ENCODE data around the gene IRF5. TPM values are rescaled to one million over a fixed set of nuclear protein-coding genes. Genes with fewer than 3 reads are reported as not detected.
A peak's percentile ranks its signal among the peaks of the same experiment; 100 is the strongest.

Gene IRF5
- total RNA-seq, 1 experiment from 2014 or later, result not detected

DNA sequence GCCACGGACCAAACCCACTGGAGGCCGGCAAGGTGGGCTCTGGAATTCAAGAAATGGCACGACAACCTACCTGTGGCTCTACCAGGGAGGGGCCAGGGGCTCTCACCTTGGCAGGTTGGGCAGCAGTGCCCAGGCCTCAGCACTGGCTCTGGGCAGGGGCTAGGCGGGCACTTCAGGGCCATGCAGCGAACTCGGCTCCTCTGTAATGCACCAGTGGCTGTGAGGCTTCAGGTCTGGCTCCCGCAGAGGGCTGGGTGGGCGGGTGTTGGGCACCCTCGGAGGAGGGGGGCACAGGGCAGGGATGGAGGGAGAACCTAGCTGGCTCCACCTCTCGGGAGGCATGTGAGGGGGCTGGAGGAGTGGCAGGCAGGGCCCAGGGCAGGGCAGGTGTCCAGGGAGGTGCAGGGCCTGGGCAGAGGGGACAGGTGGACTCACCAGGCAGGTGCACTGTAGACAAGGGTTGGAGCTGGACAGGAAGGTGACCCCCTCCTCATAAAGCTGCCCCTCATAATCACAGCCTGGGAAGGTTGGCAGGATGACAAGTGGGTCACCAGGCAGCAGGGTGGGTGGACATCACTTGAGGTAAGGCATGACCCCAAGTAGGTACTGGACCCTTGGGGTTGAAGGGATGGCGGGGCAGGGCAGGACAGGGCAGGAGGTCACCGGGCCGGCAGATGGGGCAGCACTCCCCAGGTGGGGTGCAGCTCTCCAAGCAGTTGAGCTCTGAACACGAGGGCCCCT lies 33.9 kb upstream of the IRF5 start:
- Histone ChIP-seq H3K9me3 (ENCODE audit: low read depth, low read length, poor library complexity, severe bottlenecking) (peaks cover 6% of the 10 kb centered on the region), H3K4me3 (ENCODE audit: low read depth, low read length, poor library complexity, severe bottlenecking) (no peak overlapping the region), H3K4me1 (ENCODE audit: insufficient read depth, low read length, poor library complexity, severe bottlenecking) (no peaks in the 10 kb centered on the region), H3K27ac (ENCODE audit: low read depth, low read length, poor library complexity, severe bottlenecking) (no peak overlapping the region), H3K27me3 (replicated peaks; ENCODE audit: insufficient read depth, low read depth, low read length, poor library complexity) (no peaks in the 10 kb centered on the region), H3K36me3 (ENCODE audit: insufficient read depth, low read length, poor library complexity, severe bottlenecking) (no peaks in the 10 kb centered on the region)
- no peak for DNase-seq (ENCODE audit: low spot score)
- ChIA-PET POLR2A (ENCODE audit: low non-redundant PET) (no interaction called here), CTCF (no interaction called here)
- no TSS peak for BruUV-seq (replicated peaks)
- intact Hi-C loops (cut with micrococcal nuclease; ENCODE audit: unreplicated experiment), result loop anchor here (1.0 kb wide), 1 partner anchor 188 kb away; no protein-coding TSS in a partner anchor
- TF ChIP-seq CTCF (conservative IDR thresholded peaks at IDR 0.05; ENCODE audit: low read depth, low read length), result no peak
- TF ChIP-seq EZH2 (IDR thresholded peaks at IDR 0.05; ENCODE audit: borderline replicate concordance, low read depth, low read length, poor library complexity, severe bottlenecking), result no peak

DNA sequence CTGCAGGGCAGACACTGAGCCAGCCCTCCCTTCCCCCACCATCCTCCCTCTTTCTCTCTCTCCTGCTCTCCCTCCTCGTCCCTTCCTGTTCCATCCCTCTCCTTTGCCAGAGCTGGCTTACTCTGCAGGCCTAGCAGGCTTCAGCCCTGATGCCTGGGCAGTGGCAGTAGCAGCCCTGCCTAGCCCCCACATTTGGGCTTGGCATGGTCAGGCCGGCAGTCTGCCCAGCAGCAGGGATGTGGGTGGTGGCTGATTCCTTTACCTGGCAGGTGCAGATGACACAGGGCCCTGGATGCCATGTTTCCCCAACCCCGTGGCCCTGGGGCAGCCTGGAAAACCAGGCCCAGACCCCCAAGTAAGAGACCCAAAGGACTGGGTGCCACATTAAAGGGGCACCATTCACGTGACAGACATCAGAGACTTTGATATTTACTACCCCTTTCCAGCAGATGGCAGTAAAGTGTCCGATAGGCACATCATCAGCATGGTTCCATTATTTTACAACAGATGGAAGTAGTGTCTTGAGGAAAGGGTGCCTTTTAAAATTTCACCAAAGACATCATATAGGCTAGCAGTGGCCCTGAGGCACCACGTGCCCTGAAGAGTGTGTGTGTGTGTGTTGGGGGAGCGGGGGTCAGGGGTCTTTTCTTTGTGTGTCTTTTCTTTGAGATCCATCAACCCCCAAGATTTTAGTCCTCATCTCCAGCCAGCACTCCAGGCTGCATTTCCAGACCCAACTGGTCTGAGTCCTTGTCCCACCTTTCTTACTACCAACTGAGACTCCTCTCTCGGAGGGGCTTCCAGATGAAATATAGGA lies 33.1 kb upstream of the IRF5 start:
- intact Hi-C loops (cut with micrococcal nuclease; ENCODE audit: unreplicated experiment), result loop anchor here (1.0 kb wide), 1 partner anchor 187 kb away; no protein-coding TSS in a partner anchor
- Histone ChIP-seq H3K27ac (ENCODE audit: low read depth, low read length, poor library complexity, severe bottlenecking) (no peak overlapping the region), H3K9me3 (ENCODE audit: low read depth, low read length, poor library complexity, severe bottlenecking) (no peaks in the 10 kb centered on the region), H3K4me1 (ENCODE audit: insufficient read depth, low read length, poor library complexity, severe bottlenecking) (no peaks in the 10 kb centered on the region), H3K4me3 (ENCODE audit: low read depth, low read length, poor library complexity, severe bottlenecking) (no peak overlapping the region), H3K27me3 (replicated peaks; ENCODE audit: insufficient read depth, low read depth, low read length, poor library complexity) (no peaks in the 10 kb centered on the region), H3K36me3 (ENCODE audit: insufficient read depth, low read length, poor library complexity, severe bottlenecking) (no peaks in the 10 kb centered on the region)
- peak; percentile 72 for TF ChIP-seq CTCF (conservative IDR thresholded peaks at IDR 0.05; ENCODE audit: low read depth, low read length)
- TF ChIP-seq EZH2 (IDR thresholded peaks at IDR 0.05; ENCODE audit: borderline replicate concordance, low read depth, low read length, poor library complexity, severe bottlenecking), result no peak
- BruUV-seq (replicated peaks), result no TSS peak
- CTCF ChIA-PET, result no interaction called here
- peak; percentile 76 for DNase-seq (ENCODE audit: low spot score)
- POLR2A ChIA-PET (ENCODE audit: low non-redundant PET), result no interaction called here

DNA sequence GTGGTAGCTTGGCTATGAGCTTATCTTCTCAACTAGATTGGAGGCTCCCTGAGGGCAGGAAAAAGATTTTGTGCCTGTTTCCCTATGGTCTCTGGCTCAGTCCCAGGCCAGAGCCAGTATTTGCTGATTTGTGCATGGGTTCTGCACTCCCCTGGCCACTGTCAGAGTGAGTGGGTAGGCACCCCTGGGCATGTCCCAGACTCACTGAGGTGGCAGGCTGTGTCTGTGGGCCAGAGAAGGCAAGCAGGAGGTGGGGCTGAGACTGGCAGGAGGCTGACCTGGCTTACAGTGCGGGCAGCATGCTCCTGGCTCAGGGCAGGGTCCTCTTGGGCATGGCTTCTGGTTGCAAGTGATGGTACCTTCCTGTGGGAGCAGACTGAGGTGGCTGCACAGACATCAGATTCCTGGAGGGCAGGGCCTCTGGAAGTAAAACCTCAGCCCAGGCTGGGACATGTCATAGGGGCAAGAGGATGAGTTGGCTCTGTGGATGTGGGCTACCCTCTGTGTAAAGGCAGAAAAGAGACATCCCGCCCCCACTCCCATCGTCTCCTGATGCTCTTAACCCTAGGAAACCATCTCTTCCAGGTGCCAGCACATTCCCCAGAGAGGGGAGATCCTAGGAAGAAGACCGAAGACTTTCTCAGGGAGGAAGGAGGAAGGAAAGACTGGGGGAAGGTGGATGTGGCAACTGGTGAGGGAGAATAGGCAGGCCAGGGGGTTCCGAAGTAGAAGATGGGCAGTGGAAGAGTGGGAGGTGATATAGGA lies 31.5 kb upstream of the IRF5 start:
- H3K4me3 ChIP-seq (ENCODE audit: low read depth, low read length, poor library complexity, severe bottlenecking), result no peak overlapping the region

More for the DNA sequence above, 31.5 kb upstream of the IRF5 start:
- intact Hi-C loops (cut with micrococcal nuclease; ENCODE audit: unreplicated experiment), result no loop called here
- Histone ChIP-seq H3K36me3 (ENCODE audit: insufficient read depth, low read length, poor library complexity, severe bottlenecking) (no peaks in the 10 kb centered on the region), H3K9me3 (ENCODE audit: low read depth, low read length, poor library complexity, severe bottlenecking) (no peaks in the 10 kb centered on the region), H3K27ac (ENCODE audit: low read depth, low read length, poor library complexity, severe bottlenecking) (no peak overlapping the region), H3K4me1 (ENCODE audit: insufficient read depth, low read length, poor library complexity, severe bottlenecking) (no peaks in the 10 kb centered on the region), H3K27me3 (replicated peaks; ENCODE audit: insufficient read depth, low read depth, low read length, poor library complexity) (no peaks in the 10 kb centered on the region)
- ChIA-PET POLR2A (ENCODE audit: low non-redundant PET) (no interaction called here), CTCF (no interaction called here)
- TF ChIP-seq EZH2 (IDR thresholded peaks at IDR 0.05; ENCODE audit: borderline replicate concordance, low read depth, low read length, poor library complexity, severe bottlenecking) (no peak), CTCF (conservative IDR thresholded peaks at IDR 0.05; ENCODE audit: low read depth, low read length) (no peak)
- DNase-seq (ENCODE audit: low spot score), result no peak
- BruUV-seq (replicated peaks), result no TSS peak
